ENCODE measurements around the gene CAMTA1.

DNA sequence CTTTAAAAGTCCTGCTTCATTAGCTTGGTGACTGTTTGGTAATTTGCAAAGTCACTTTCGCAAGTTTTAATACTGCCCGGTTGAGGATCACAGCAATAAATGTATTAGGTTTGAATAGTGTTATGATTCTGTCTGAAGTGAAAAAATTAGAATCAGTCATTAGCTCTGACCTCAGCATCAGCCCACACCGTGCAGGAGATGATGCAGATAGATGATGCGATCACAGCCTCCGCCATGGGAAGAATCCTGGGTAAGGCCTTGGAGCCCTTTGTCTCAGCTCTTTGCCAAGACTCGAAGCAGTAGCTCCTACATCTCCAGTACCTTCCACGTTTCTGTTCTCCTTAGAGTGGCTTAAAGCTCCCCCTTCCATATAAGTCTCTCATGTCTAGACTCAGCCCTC is 366.7 kb downstream of the CAMTA1 start:
- TF ChIP-seq CTCF (conservative IDR thresholded peaks at IDR 0.05; ENCODE audit: low read length): no peak
- no peak for TF ChIP-seq EZH2phosphoT487 (IDR thresholded peaks at IDR 0.05; ENCODE audit: borderline replicate concordance, low read depth, low read length)
